SU-DHL-6 (cell line): Measurements from ENCODE around the gene SETD2.

Experiments used
- H2AFZ ChIP-seq: fragments of 200-600 bp; sonication (generic); 2 replicates; pipeline ENCODE4 v1.6.1; 2014; ENCODE audit warnings: low read depth, mild to moderate bottlenecking, moderate library complexity, mixed read lengths, antibody characterized with exemption, low read length; ENCODE audit not compliant: severe bottlenecking
- H3F3A ChIP-seq: fragments of 200-600 bp; shearing (Covaris generic); 2 replicates; pipeline ENCODE4 v1.6.0; 2016; ENCODE audit warnings: antibody characterized with exemption, mild to moderate bottlenecking; ENCODE audit not compliant: insufficient read depth
- H3K27ac ChIP-seq: fragments of 200-600 bp; sonication (generic); 2 replicates; pipeline ENCODE4 v1.5.1; 2016; ENCODE audit warnings: low read depth, mild to moderate bottlenecking, low read length, moderate library complexity, mixed read lengths
- H3K27me3 ChIP-seq: fragments of 200-600 bp; sonication (generic), shearing (Covaris generic); 2 replicates; pipeline ENCODE4 v1.6.0; 2014; ENCODE audit warnings: mild to moderate bottlenecking, low read length
- H3K36me3 ChIP-seq: fragments of 200-600 bp; sonication (generic); 2 replicates; pipeline ENCODE4 v1.6.1; 2014; ENCODE audit warnings: mild to moderate bottlenecking, low read length, mixed read lengths
- H3K4me2 ChIP-seq: fragments of 300-600, 200-600 bp; shearing (Covaris generic), sonication (generic); 2 replicates; pipeline ENCODE4 v1.6.0; 2014; ENCODE audit warnings: low read length, low read depth, mild to moderate bottlenecking; ENCODE audit not compliant: poor library complexity, severe bottlenecking
- H3K4me3 ChIP-seq: fragments of 200-600 bp; sonication (generic); 2 replicates; pipeline ENCODE4 v1.5.1; 2014; ENCODE audit warnings: antibody characterized with exemption, low read length, mild to moderate bottlenecking, mixed read lengths; ENCODE audit not compliant: insufficient read depth, poor library complexity, severe bottlenecking
- H3K79me2 ChIP-seq: fragments of 200-600 bp; sonication (generic); 2 replicates; pipeline ENCODE4 v1.6.1; 2014; ENCODE audit warnings: mild to moderate bottlenecking, low read length, moderate library complexity; ENCODE audit not compliant: insufficient read depth
- H3K9ac ChIP-seq: fragments of 200-600 bp; sonication (generic); 2 replicates; pipeline ENCODE4 v1.7.0; 2014; ENCODE audit warnings: mild to moderate bottlenecking, low read length
- H3K9me2 ChIP-seq: fragments of 200-600 bp; sonication (generic); replicated peaks from 2 replicates; pipeline ENCODE4 v1.6.1; 2014; ENCODE audit warnings: low read length; ENCODE audit not compliant: insufficient read depth
- H3K9me3 ChIP-seq: fragments of 200-600 bp; sonication (generic); 2 replicates; pipeline ENCODE4 v1.6.1; 2014; ENCODE audit warnings: low read length, mixed read lengths; ENCODE audit not compliant: insufficient read depth
- H4K20me1 ChIP-seq: fragments of 200-600 bp; sonication (generic); 2 replicates; pipeline ENCODE4 v1.6.1; 2014; ENCODE audit warnings: low read depth, mild to moderate bottlenecking, antibody characterized with exemption, low read length, moderate library complexity, mixed read lengths
- EZH2phosphoT487 ChIP-seq: fragments of 200-600 bp; sonication (generic), shearing (Covaris generic); conservative IDR thresholded peaks from 2 replicates; pipeline ENCODE4 v1.6.1; 2018; ENCODE audit warnings: mild to moderate bottlenecking, antibody characterized with exemption, low read length, moderate library complexity, mixed read lengths
- TF ChIP-seq, protein P1 (sequence below): fragments of 200-600 bp; sonication (generic); IDR thresholded peaks from one replicate; pipeline ENCODE4 v1.5.1; 2017; ENCODE audit warnings: antibody characterized with exemption, mild to moderate bottlenecking, low read length, moderate library complexity; ENCODE audit not compliant: insufficient read depth, poor library complexity, severe bottlenecking

SETD2 gene

DNA sequence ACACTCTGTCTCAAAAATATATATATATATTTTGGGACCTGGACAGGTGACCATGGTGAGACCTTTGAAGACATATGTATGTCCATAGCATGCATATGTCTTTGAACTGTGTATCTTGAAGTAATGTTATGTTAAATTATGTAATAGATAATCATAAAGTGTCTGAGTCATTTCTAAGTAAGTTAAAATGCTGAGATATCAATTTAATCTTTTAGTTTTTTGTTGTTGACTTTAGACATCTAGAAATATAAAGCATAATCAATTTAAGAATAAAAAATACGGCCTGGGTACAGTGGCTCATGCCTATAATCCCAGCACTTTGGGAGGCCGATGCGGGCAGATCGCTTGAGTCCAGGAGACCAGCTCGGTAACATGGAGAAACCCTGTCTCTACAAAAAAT, 12.7 kb upstream of the SETD2 start:
- TF ChIP-seq, protein P1, sequence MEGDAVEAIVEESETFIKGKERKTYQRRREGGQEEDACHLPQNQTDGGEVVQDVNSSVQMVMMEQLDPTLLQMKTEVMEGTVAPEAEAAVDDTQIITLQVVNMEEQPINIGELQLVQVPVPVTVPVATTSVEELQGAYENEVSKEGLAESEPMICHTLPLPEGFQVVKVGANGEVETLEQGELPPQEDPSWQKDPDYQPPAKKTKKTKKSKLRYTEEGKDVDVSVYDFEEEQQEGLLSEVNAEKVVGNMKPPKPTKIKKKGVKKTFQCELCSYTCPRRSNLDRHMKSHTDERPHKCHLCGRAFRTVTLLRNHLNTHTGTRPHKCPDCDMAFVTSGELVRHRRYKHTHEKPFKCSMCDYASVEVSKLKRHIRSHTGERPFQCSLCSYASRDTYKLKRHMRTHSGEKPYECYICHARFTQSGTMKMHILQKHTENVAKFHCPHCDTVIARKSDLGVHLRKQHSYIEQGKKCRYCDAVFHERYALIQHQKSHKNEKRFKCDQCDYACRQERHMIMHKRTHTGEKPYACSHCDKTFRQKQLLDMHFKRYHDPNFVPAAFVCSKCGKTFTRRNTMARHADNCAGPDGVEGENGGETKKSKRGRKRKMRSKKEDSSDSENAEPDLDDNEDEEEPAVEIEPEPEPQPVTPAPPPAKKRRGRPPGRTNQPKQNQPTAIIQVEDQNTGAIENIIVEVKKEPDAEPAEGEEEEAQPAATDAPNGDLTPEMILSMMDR = no peak
- no peak for TF ChIP-seq EZH2phosphoT487
- no peak overlapping the region for H3K4me2 ChIP-seq

GRCh38 chr3:47163169-47164006, 525 bp downstream of the SETD2 start:
- Histone ChIP-seq H3K4me3 (peak overlapping the region; percentile 61), H3K9ac (peak overlapping the region; percentile 71), H3K79me2 (peaks cover 56% of the 10 kb centered on the region), H2AFZ (no peak overlapping the region), H3K9me3 (no peaks in the 10 kb centered on the region), H3K4me2 (peak overlapping the region; percentile 91), H4K20me1 (peaks cover 26% of the 10 kb centered on the region), H3K9me2 (no peaks in the 10 kb centered on the region), H3K27ac (peak overlapping the region; percentile 78), H3K36me3 (no peaks in the 10 kb centered on the region), H3F3A (peaks cover 20% of the 10 kb centered on the region; the same call in 1 of the 2 replicates), H3K27me3 (no peaks in the 10 kb centered on the region)
- no peak for TF ChIP-seq EZH2phosphoT487
- TF ChIP-seq, protein P1 = no peak

More for the DNA sequence above, 12.7 kb upstream of the SETD2 start:
- H3K27ac ChIP-seq = peak overlapping the region; percentile 76; the same call in 1 of the 2 replicates
- no peaks in the 10 kb centered on the region for H3K27me3 ChIP-seq
- H2AFZ ChIP-seq = no peak overlapping the region
- H3K36me3 ChIP-seq = no peaks in the 10 kb centered on the region
- no peaks in the 10 kb centered on the region for H3K9me2 ChIP-seq
- no peak overlapping the region for H3K4me3 ChIP-seq
- no peaks in the 10 kb centered on the region for H3K9me3 ChIP-seq
- no peak overlapping the region for H3K9ac ChIP-seq
- no peaks in the 10 kb centered on the region for H4K20me1 ChIP-seq
- no peaks in the 10 kb centered on the region for H3K79me2 ChIP-seq
- peaks cover 15% of the 10 kb centered on the region for H3F3A ChIP-seq

- Histone ChIP-seq H3K4me2 (peak overlapping the region; percentile 91), H3K79me2 (peaks cover 63% of the 10 kb centered on the region), H4K20me1 (peaks cover 26% of the 10 kb centered on the region), H3K36me3 (no peaks in the 10 kb centered on the region), H3K9ac (peak overlapping the region; percentile 71), H2AFZ (no peak overlapping the region), H3K4me3 (peak overlapping the region; percentile 61), H3K27ac (peak overlapping the region; percentile 78), H3K9me3 (no peaks in the 10 kb centered on the region), H3K9me2 (no peaks in the 10 kb centered on the region), H3K27me3 (no peaks in the 10 kb centered on the region), H3F3A (peaks cover 15% of the 10 kb centered on the region; the same call in 1 of the 2 replicates)
- TF ChIP-seq EZH2phosphoT487 = no peak
- TF ChIP-seq, protein P1 = no peak
Observed at GRCh38 chr3:47162697-47163168, 1.2 kb downstream of the SETD2 start.
